Activated naive CD8-positive, alpha-beta T cell treated with anti-CD3 and anti-CD28 coated beads, Interleukin-2, amount 50 U/mL, for 24 hours (primary cell): ENCODE results near the gene C5AR2.
"Not testable (repeated sequence)": the region's sequence is repeated elsewhere in the genome, so short reads cannot be mapped to it uniquely, and the experiment has no call there.

Experiments
- ATAC-seq: fragments of 150-1000 bp; cut with Tn5 transposase; one replicate; pipeline ENCODE4 v1.10.0; 2021
- DNase-seq: peaks from one replicate; pipeline ENCODE4 v3.0.0; 2021
- H3K27ac Mint-ChIP-seq: one replicate; pipeline ENCODE4 v1.8.0; 2021; ENCODE audit warnings: mild to moderate bottlenecking, mixed read lengths
- H3K27me3 Mint-ChIP-seq: one replicate; pipeline ENCODE4 v1.8.0; 2021; ENCODE audit warnings: mixed read lengths
- H3K36me3 Mint-ChIP-seq: one replicate; pipeline ENCODE4 v1.8.0; 2021; ENCODE audit warnings: low read depth, mixed read lengths
- H3K4me1 Mint-ChIP-seq: one replicate; pipeline ENCODE4 v1.8.0; 2021; ENCODE audit warnings: mixed read lengths
- H3K4me3 Mint-ChIP-seq: one replicate; pipeline ENCODE4 v1.8.0; 2021; ENCODE audit warnings: mild to moderate bottlenecking, moderate library complexity, mixed read lengths
- H3K9me3 Mint-ChIP-seq: one replicate; pipeline ENCODE4 v1.8.0; 2021; ENCODE audit warnings: mixed read lengths

Gene C5AR2

DNA sequence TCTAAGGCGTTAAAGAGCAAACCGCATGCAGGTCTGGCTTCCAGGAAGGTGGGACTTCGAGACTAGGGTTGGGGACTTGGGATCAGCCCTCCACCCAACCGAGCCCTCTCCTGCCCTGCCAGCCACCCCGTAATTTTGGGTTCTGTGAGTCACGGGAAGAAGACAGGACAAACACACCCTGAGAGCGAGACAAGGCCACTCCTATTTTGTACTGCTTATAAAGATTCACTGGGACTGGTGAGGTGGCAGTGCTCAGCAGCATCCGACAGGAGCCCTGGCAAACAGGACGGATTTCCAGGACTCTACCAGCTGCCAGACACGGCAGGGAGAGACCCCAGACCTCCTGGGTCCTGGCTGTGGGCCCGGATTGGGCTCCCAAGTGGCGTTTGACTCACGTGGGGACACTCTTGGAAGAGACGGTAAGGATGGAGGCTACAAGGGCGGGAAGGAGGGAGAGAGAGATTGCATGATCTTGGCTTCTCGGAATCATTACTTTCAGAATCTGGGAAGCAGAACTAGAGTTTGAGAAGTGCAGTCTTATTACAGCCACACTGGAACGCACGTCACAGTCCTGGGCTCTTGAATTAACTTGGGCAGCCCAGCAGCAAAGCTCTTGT is at the start of gene C5AR2:
TSS of gene C5AR2 (plus strand) at position 245 of the 617 bp plus-strand sequence. CDS start 8,625 bp downstream, outside the sequence.
- Mint-ChIP-seq H3K4me3 (no peak within 1 kb of the TSS), H3K27me3 (peaks cover 2% of the 10 kb centered on the region), H3K27ac (no peak within 1 kb of the TSS), H3K4me1 (peaks cover 8% of the 10 kb centered on the region), H3K9me3 (no peaks in the 10 kb centered on the region), H3K36me3 (no peaks in the 10 kb centered on the region)
- no peak for DNase-seq
- no peak for ATAC-seq

DNA sequence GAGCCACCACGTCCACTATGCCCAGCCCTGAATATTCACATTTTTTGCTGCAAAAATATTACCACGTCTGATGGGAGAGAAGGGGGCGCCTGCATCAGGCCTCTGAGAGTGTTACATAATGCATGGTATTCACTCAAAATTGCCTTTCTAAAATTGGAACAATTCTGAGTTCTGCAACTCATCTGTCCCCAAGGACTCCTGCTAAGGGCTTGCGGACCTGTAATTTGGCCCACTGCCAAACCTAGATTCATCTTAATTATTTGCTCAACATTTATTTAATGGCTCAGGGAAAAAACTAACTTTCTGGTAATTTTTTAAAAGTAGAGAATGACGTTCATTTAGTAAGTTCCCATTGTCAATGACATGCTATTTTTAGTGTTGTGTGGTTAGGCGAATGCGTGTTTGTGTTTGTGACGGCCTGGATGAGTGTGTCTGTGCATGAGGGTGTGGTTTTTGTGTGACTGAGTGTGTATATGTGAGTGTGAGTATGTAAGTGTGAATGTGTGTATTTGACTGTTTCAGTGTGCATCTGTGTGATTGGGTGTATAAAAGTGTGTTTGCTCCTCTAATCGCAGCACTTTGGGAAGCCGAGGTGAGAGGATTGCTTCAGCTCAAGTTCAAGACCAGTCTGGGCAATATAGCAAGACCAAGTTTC is 48.4 kb upstream of the C5AR2 start:
- ATAC-seq (no peak), DNase-seq (no peak)
- H3K4me1 Mint-ChIP-seq, result peaks cover 8% of the 10 kb centered on the region
- no peaks in the 10 kb centered on the region for H3K27me3 Mint-ChIP-seq
- H3K36me3 Mint-ChIP-seq, result no peaks in the 10 kb centered on the region
- H3K4me3 Mint-ChIP-seq, result no peak overlapping the region
- no peaks in the 10 kb centered on the region for H3K9me3 Mint-ChIP-seq
- H3K27ac Mint-ChIP-seq, result no peak overlapping the region

DNA sequence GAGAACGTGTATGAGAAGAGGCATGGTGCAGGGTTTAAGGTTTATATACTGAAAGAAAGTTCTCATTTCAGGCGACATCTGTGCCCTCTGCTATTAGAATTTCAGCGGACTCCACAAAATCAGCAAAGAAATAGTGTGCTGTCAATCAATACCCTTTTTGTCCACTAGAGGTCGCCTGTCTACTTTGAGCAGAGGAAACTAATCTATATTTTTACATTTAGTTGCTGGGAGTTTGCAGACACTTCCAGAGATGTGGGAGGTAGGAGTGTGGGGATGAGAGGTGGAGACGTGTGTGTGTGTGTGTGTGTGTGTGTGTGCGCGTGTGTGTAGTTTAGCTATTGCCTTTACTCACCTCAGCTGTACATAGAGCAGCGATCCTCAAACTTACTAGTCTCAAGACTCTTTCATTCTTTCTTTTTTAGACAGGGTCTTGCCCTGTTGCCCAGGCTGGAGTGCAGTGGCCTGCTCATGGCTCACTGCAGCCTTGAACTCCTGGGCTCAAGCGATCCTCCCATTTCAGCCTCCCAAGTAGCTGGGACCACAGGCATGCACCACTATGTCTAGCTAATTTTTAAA is 47.6 kb upstream of the C5AR2 start:
- H3K4me1 Mint-ChIP-seq, result peaks cover 10% of the 10 kb centered on the region
- H3K9me3 Mint-ChIP-seq, result no peaks in the 10 kb centered on the region
- no peak overlapping the region for H3K4me3 Mint-ChIP-seq
- H3K27me3 Mint-ChIP-seq, result no peaks in the 10 kb centered on the region
- H3K36me3 Mint-ChIP-seq, result no peaks in the 10 kb centered on the region
- peak; percentile 44 for DNase-seq
- ATAC-seq, result no peak
- no peak overlapping the region for H3K27ac Mint-ChIP-seq

DNA sequence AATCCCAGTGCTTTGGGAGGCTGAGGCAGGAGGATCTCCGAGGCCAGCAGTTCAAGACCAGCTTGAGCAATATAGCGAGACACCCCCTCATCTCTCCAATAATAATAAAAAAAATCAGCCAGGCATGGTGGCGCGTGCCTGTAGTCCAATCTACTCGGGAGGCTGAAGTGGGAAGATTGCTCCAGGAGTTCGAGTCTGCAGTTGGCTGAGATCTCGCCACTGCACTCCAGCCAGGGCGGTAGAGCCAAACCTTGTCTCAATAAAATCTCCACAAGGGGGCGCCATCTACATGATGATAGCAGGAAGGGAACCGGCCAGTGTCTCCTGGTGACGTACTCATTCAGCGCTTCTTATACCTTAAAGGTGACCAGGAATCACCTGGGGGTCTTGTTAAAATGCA is 35.9 kb upstream of the C5AR2 start:
- DNase-seq (peak; percentile 81), ATAC-seq (peak; percentile 92)
- Mint-ChIP-seq H3K27ac (no peak overlapping the region), H3K9me3 (no peaks in the 10 kb centered on the region), H3K36me3 (no peaks in the 10 kb centered on the region), H3K4me3 (no peak overlapping the region), H3K27me3 (peaks cover 1% of the 10 kb centered on the region), H3K4me1 (peaks cover 4% of the 10 kb centered on the region)

DNA sequence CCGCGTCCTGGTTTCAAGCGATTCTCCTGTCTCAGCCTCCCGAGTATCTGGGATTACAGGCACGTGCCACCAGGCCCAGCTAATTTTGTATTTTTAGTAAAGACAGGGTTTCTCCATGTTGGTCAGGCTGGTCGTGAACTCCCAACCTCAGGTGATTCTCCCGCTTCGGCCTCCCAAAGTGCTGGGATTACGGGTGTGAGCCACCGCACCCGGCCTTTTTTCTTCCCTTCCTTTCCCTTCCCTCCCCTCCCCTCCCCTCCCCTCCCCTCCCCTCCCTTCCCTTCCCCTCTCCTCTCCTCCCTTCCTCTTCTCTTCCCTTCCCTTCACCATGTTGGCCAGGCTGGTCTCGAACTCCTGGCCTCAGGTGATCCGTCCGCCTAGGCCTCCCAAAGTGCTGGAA is 31.1 kb upstream of the C5AR2 start:
- DNase-seq, ATAC-seq, H3K4me3 Mint-ChIP-seq, H3K27ac Mint-ChIP-seq, H3K4me1 Mint-ChIP-seq, H3K36me3 Mint-ChIP-seq, H3K9me3 Mint-ChIP-seq: not testable (repeated sequence)
- H3K27me3 Mint-ChIP-seq, result peaks cover 12% of the 10 kb centered on the region

DNA sequence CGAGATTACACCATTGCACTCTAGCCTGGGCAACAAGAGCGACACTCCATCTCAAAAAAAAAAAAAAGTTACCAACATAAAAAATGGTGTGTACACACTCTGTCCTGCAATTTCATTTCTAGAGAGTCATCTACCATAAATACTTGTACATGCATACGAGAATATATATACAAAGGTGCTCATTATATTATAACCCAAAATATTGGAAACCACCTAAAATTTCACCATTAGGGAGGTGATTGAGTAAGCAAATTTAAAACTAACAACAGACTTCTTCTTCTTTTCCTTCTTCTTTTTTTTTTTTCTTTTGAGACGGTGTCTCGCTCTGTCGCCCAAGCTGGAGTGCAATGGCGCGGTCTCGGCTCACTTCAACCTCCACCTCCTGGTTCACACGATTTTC is 29.7 kb upstream of the C5AR2 start:
- Mint-ChIP-seq H3K4me3 (no peak overlapping the region), H3K36me3 (no peaks in the 10 kb centered on the region), H3K27ac (no peak overlapping the region), H3K4me1 (peaks cover 7% of the 10 kb centered on the region), H3K27me3 (peaks cover 16% of the 10 kb centered on the region), H3K9me3 (no peaks in the 10 kb centered on the region)
- ATAC-seq (no peak), DNase-seq (no peak)

DNA sequence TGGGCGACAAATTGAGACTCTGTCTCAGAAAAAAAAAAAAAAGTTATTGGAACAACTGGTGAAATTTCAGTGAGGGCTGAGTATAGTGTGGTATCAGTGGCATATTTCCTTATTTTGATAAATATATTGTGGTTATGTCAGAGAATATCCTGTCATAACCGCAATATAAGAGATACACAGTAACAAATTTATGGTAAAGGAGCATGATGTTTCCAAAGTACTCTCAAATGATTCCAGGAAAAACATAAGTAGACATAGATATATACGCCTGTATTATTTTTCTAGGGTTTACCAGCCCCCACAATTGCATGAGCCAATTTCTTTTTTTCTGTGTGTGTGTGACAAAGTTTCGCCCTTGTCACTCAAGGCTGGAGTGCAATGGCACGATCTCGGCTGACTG is 28.0 kb upstream of the C5AR2 start:
- DNase-seq (no peak), ATAC-seq (no peak)
- H3K27ac Mint-ChIP-seq, result no peak overlapping the region
- peaks cover 19% of the 10 kb centered on the region for H3K27me3 Mint-ChIP-seq
- H3K4me1 Mint-ChIP-seq, result peaks cover 7% of the 10 kb centered on the region
- no peaks in the 10 kb centered on the region for H3K9me3 Mint-ChIP-seq
- no peaks in the 10 kb centered on the region for H3K36me3 Mint-ChIP-seq
- no peak overlapping the region for H3K4me3 Mint-ChIP-seq

DNA sequence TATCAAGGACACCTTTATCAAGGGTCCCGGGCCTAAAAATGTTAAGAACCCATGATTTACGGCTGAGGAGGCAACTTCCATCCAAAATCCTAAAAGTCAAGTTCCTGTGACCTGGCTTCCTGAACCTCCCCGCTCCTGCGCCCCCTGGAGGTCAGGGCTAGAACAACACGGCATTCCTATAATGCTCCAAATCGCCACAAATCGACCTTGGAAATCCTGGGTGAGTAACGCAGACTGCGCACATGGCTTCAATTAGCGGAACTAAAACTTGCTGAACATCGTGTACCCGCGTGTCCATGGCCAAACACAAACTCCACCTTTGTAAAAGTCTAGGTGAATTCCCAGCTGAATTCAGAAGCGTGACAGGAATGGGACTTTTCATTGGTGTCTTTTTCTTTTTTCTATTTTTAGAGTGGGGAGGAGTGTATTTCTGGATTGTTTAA is 26.6 kb upstream of the C5AR2 start:
- H3K4me3 Mint-ChIP-seq, result no peak overlapping the region
- no peak for ATAC-seq
- peaks cover 5% of the 10 kb centered on the region for H3K4me1 Mint-ChIP-seq
- H3K27ac Mint-ChIP-seq, result no peak overlapping the region
- peak; percentile 69 for DNase-seq
- H3K27me3 Mint-ChIP-seq, result peaks cover 25% of the 10 kb centered on the region
- no peaks in the 10 kb centered on the region for H3K36me3 Mint-ChIP-seq
- no peaks in the 10 kb centered on the region for H3K9me3 Mint-ChIP-seq

DNA sequence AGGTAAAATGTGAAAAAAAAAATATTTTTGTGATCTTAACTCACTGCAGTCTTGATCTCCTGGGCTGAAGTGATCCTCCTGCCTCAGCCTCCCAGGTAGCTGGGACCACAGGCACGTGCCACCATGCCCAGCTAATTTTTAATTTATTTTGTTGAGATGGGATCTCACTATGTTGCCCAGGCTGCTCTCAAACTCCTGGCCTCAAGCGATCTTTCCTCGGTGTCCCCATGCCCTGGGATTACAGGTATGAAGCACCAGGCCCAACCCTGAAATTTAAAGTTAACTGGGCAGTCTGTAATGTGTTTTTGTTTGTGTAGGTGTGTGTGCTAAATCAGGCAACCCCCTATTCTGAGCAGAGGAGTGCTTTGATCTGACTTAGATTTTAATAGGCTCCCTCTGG is 25.7 kb upstream of the C5AR2 start:
- H3K27ac Mint-ChIP-seq, result no peak overlapping the region
- H3K9me3 Mint-ChIP-seq, result no peaks in the 10 kb centered on the region
- ATAC-seq (no peak), DNase-seq (no peak)
- H3K27me3 Mint-ChIP-seq, result peaks cover 32% of the 10 kb centered on the region
- no peaks in the 10 kb centered on the region for H3K36me3 Mint-ChIP-seq
- peaks cover 4% of the 10 kb centered on the region for H3K4me1 Mint-ChIP-seq
- H3K4me3 Mint-ChIP-seq, result no peak overlapping the region

DNA sequence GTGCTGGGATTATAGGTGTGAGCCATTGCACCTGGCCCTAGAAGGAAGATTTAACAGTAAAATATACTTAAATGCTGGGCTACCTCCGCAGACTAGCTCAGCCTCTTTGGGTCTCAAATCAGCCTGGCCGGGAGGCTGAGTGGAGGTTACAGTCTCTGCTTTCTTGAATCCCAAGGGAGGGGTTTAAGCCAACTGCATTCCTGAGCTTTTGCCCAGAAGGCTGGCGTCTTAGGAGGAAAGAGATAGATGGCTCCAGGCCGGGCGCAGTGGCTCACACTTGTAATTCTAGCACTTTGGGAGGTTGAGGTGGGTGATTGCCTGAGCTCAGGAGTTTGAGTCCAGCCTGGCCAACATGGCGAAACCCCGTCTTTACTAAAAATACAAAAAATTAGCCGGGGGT is 22.9 kb upstream of the C5AR2 start:
- Mint-ChIP-seq H3K27me3 (peaks cover 38% of the 10 kb centered on the region), H3K4me3 (no peak overlapping the region), H3K4me1 (peaks cover 4% of the 10 kb centered on the region), H3K9me3 (no peaks in the 10 kb centered on the region), H3K27ac (no peak overlapping the region), H3K36me3 (no peaks in the 10 kb centered on the region)
- ATAC-seq (no peak), DNase-seq (no peak)

DNA sequence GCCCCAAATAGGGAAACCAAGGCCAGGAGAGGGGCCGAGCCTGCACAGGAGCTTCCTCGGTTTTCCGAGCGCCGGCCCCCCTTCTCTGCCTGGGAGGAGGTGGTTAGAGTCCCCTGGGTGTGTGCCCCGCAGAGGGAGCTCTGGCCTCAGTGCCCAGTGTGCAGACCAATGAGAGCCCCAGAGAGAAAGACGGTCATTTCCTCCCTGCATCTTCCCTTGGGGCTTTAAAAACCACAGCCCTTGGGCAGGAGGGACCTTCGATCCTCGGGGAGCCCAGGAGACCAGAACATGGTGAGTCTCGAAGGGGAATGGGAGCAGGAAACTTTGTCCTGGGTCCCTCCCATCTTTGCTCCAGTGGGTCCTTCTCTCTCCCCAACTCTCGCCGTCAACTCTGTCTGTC is 22.4 kb upstream of the C5AR2 start, which contains the start of gene C5AR1:
TSS of gene C5AR1 (plus strand) at position 254 of the 400 bp plus-strand sequence. CDS start at position 289, 35 bp downstream.
- peaks cover 4% of the 10 kb centered on the region for H3K4me1 Mint-ChIP-seq
- no peak within 1 kb of the TSS for H3K27ac Mint-ChIP-seq
- DNase-seq, result no peak
- H3K36me3 Mint-ChIP-seq, result no peaks in the 10 kb centered on the region
- peaks cover 36% of the 10 kb centered on the region for H3K27me3 Mint-ChIP-seq
- no peaks in the 10 kb centered on the region for H3K9me3 Mint-ChIP-seq
- H3K4me3 Mint-ChIP-seq, result no peak within 1 kb of the TSS
- no peak for ATAC-seq

DNA sequence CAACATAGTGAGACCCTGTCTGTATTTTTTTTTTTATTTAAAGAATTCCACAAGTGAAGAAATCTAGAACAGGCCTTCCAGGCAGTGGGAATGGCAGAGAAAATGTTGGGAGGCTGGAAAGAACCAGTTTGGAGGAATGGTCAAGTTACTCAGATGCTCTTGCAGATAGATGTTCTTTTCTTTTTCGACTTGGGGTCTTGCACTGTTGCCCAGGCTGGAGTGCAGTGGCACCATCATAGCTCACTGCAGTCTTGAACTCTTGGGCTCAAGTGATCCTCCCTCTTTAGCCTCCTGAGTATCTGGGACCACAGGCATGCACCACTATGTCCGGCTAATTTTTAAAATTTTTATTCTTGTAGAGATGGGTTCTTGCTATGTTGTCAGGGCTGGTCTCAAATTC is 21.7 kb upstream of the C5AR2 start:
- ATAC-seq (no peak), DNase-seq (no peak)
- no peak overlapping the region for H3K27ac Mint-ChIP-seq
- no peaks in the 10 kb centered on the region for H3K36me3 Mint-ChIP-seq
- peaks cover 34% of the 10 kb centered on the region for H3K27me3 Mint-ChIP-seq
- H3K9me3 Mint-ChIP-seq, result no peaks in the 10 kb centered on the region
- no peak overlapping the region for H3K4me3 Mint-ChIP-seq
- H3K4me1 Mint-ChIP-seq, result peaks cover 5% of the 10 kb centered on the region

DNA sequence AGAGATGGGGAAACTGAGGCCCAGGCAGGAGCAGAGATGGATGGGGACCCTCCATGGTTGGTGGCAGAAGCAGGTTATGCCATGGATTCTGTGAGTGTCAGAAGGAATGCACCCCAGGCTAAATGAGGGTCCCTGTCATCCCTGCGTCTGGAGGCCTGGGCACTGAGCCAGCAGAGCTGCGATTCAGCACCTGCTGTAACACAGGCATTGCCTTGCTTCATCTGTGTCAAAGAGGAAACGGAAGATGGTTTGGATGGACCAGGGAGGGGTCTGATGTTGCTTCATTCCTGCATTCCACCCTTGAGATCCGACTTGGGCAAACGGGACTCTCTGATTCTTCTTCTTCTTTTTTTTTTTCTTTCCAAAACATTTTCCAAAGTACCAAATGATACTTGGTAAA is 21.2 kb upstream of the C5AR2 start:
- no peak overlapping the region for H3K27ac Mint-ChIP-seq
- no peaks in the 10 kb centered on the region for H3K9me3 Mint-ChIP-seq
- peaks cover 35% of the 10 kb centered on the region for H3K27me3 Mint-ChIP-seq
- DNase-seq, result no peak
- no peak for ATAC-seq
- H3K36me3 Mint-ChIP-seq, result no peaks in the 10 kb centered on the region
- no peak overlapping the region for H3K4me3 Mint-ChIP-seq
- H3K4me1 Mint-ChIP-seq, result peaks cover 6% of the 10 kb centered on the region

DNA sequence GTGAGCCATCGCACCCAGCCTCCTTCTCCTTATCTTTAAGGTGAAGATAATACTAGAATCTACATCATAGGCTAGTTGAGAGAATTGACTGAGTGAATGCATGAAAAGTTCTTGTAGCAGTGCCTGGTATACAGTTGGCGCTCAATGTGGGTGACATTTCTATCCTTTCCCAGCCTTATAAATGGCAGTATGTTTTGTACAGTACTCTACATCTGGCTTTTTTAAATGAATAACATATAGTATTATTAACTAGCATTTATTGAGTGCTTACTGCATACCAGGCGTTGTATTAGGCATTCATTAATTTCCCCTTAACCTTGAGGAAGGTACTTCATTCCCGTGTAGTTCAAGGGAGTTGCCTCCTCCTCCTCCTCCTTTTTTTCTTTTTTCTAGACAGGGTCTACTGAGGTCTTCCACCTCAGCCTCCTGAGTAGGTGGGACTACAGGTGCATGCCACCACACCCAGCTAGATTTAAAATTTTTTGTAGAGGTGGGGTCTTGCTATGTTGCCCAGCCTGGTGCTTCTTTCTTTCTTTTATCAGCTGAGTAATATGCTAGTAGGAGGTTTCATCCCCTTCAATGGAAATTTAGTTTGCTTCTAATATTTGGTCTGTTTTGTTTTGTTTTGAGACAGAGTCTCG is 19.5 kb upstream of the C5AR2 start:
- H3K36me3 Mint-ChIP-seq, result no peaks in the 10 kb centered on the region
- no peaks in the 10 kb centered on the region for H3K9me3 Mint-ChIP-seq
- ATAC-seq (no peak), DNase-seq (no peak)
- H3K4me1 Mint-ChIP-seq, result peaks cover 8% of the 10 kb centered on the region
- no peak overlapping the region for H3K4me3 Mint-ChIP-seq
- no peak overlapping the region for H3K27ac Mint-ChIP-seq
- peaks cover 38% of the 10 kb centered on the region for H3K27me3 Mint-ChIP-seq

DNA sequence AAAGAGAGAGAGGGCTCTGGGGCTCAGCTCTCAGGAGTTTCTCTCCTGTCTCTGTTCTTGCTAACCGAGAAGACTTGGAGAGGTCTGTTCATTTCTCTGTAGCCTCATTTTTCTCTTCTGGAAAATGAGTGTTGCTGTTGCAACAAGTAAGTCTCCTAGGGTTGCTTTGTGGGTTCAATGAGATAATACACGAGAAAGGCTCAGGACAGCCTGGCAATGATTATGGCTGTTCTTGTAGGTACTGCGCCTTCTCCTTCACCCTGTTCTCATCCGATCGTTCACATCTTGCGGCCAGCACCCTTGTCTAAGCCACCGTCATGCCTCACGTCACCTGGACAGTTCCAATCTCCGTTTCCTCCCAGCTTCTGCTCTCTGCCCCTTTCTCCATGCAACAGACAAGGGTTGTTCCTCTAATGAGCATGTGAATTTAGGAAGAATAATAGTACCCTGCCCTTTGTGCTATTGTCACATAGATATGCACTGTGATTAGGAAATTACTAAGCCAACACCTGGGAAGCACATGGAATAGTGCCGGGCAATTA is 18.1 kb upstream of the C5AR2 start:
- ATAC-seq, result no peak
- Mint-ChIP-seq H3K27ac (no peak overlapping the region), H3K9me3 (no peaks in the 10 kb centered on the region), H3K27me3 (peaks cover 40% of the 10 kb centered on the region), H3K4me1 (peaks cover 8% of the 10 kb centered on the region), H3K4me3 (no peak overlapping the region), H3K36me3 (no peaks in the 10 kb centered on the region)
- DNase-seq, result no peak
